PC-9 (cell line): ENCODE data around the gene ADGRB3.

Experiments
- CTCF ChIP-seq: fragments of 200-600 bp; sonication (generic); conservative IDR thresholded peaks from 2 replicates; pipeline ENCODE4 v1.6.1; 2017; ENCODE audit warnings: mixed run types, antibody characterized with exemption, mild to moderate bottlenecking, moderate library complexity
- EZH2 ChIP-seq: fragments of 200-600 bp; sonication (generic); IDR thresholded peaks from 2 replicates; pipeline ENCODE4 v1.8.0; 2017; ENCODE audit warnings: antibody characterized with exemption, low read depth

GRCh38 chr6:68642977-68643376 lies 7.9 kb downstream of the ADGRB3 start:
- no peak for TF ChIP-seq CTCF
- no peak for TF ChIP-seq EZH2
